AG04449 (cell line): ENCODE data around the gene RBP4.
A peak's percentile ranks its signal among the peaks of the same experiment; 100 is the strongest.
"Not testable (repeated sequence)": the region's sequence is repeated elsewhere in the genome, so short reads cannot be mapped to it uniquely, and the experiment has no call there.

Experiments
- CTCF ChIA-PET: fragments of 350-600 bp; formaldehyde crosslinking; extraction: SDS; loops from one replicate; lab custom pipeline; 2021; ENCODE audit warnings: antibody characterized with exemption; lab: Yijun Ruan, JAX
- POLR2A ChIA-PET: fragments of 400-600, 350-600 bp; formaldehyde crosslinking; extraction: SDS; loops from one replicate; lab custom pipeline; 2020; ENCODE audit warnings: antibody characterized with exemption, inconsistent platforms; lab: Yijun Ruan, JAX
- DNase-seq: peaks from one replicate; pipeline ENCODE4 v3.0.0-alpha.2; 2010; ENCODE audit warnings: low read depth, low spot score
- H3K4me3 ChIP-seq: 2 replicates; pipeline ENCODE4 v1.5.1; 2011; ENCODE audit warnings: low read depth, mild to moderate bottlenecking, control low read depth, low read length
- CTCF ChIP-seq: IDR thresholded peaks from one replicate; pipeline ENCODE4 v1.5.1; 2011; ENCODE audit warnings: mild to moderate bottlenecking, moderate library complexity, low read length, control low read depth, inconsistent platforms; ENCODE audit not compliant: insufficient read depth; ENCODE audit errors: missing control alignments

The RBP4 gene

GRCh38 chr10:93550606-93551005 lies 50.4 kb downstream of the RBP4 start:
- TF ChIP-seq CTCF = no peak
- CTCF ChIA-PET = interaction anchor here (1.3 to 9.1 kb wide), 3 partner anchors 9 to 129 kb away, joined by 5 to 136 read pairs (median 16); no protein-coding TSS in a partner anchor
- POLR2A ChIA-PET = no interaction called here
- DNase-seq = no peak
- H3K4me3 ChIP-seq = no peak overlapping the region

GRCh38 chr10:93548376-93549071 lies 52.5 kb downstream of the RBP4 start:
- no peak for TF ChIP-seq CTCF
- H3K4me3 ChIP-seq = no peak overlapping the region
- ChIA-PET POLR2A (no interaction called here), CTCF (interaction anchor here (9.1 kb wide), 1 partner anchor 131 kb away, joined by 136 read pairs; no protein-coding TSS in a partner anchor)
- DNase-seq = peak; percentile 24

- no peak for DNase-seq
- ChIA-PET CTCF (no interaction called here), POLR2A (no interaction called here)
- TF ChIP-seq CTCF = no peak
- no peak overlapping the region for H3K4me3 ChIP-seq
Observed at GRCh38 chr10:93547522-93547921, 53.5 kb downstream of the RBP4 start.

GRCh38 chr10:93546995-93547394 lies 54.0 kb downstream of the RBP4 start:
- POLR2A ChIA-PET, CTCF ChIA-PET, H3K4me3 ChIP-seq, DNase-seq: not testable (repeated sequence)

GRCh38 chr10:93542358-93542791 lies 58.7 kb downstream of the RBP4 start:
- DNase-seq = no peak
- POLR2A ChIA-PET = no interaction called here
- CTCF ChIA-PET = interaction anchor here (0.7 to 5.8 kb wide), 11 partner anchors 9 to 316 kb away, joined by 3 to 40 read pairs (median 8); no protein-coding TSS in a partner anchor
- no peak overlapping the region; the same call in 1 of the 2 replicates for H3K4me3 ChIP-seq
- no peak for TF ChIP-seq CTCF
